GM12872 (cell line): Measurements from ENCODE around the gene PCSK2.

Experiments
- TF ChIP-seq, protein P1 (sequence below): IDR thresholded peaks from 3 replicates; pipeline ENCODE4 v1.5.1; 2011; ENCODE audit warnings: low read depth, mild to moderate bottlenecking, low read length, moderate library complexity; ENCODE audit not compliant: insufficient read depth

PCSK2 gene

GRCh38 chr20:17515053-17515452 lies 288.2 kb downstream of the PCSK2 start:
- TF ChIP-seq, protein P1, sequence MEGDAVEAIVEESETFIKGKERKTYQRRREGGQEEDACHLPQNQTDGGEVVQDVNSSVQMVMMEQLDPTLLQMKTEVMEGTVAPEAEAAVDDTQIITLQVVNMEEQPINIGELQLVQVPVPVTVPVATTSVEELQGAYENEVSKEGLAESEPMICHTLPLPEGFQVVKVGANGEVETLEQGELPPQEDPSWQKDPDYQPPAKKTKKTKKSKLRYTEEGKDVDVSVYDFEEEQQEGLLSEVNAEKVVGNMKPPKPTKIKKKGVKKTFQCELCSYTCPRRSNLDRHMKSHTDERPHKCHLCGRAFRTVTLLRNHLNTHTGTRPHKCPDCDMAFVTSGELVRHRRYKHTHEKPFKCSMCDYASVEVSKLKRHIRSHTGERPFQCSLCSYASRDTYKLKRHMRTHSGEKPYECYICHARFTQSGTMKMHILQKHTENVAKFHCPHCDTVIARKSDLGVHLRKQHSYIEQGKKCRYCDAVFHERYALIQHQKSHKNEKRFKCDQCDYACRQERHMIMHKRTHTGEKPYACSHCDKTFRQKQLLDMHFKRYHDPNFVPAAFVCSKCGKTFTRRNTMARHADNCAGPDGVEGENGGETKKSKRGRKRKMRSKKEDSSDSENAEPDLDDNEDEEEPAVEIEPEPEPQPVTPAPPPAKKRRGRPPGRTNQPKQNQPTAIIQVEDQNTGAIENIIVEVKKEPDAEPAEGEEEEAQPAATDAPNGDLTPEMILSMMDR, result no peak

DNA sequence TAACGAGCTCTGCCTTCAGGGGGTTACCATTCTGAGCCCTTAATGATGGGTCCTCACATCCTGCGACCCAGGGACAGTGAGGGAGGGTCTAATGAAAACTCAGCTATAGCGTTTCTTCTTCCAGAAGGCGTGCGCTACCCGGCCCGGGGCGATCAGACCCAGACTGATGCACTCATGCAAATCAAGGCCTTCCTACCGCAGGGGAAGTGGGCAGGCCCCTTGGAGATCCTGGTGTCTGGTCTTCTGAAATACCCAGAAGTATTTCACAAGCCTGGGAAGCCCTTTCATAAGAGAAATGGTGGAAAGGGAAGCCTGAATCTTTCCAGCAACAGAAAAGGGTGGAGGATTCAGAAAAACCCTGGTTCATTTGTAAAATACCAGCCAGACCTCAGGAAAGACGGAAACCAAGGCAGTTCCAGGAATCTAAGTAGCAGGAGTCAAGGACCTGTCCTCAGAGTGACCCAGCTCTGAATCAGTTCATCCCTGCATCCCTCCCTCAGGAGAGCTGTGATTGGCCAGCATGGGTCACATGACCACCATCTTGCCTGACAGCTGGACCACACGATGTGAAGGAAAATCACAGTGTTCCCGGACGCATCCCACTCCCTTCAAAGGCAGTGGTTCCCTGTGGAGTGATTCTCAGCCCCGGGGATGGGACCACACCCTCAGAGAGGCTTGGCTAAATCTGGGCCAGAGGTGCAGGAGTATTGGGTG lies 291.7 kb downstream of the PCSK2 start:
- TF ChIP-seq, protein P1, result no peak

GRCh38 chr20:17519606-17520285 lies 292.9 kb downstream of the PCSK2 start:
- TF ChIP-seq, protein P1, result no peak

- TF ChIP-seq, protein P1, result no peak
Observed at GRCh38 chr20:17520583-17520982, 293.7 kb downstream of the PCSK2 start.

- TF ChIP-seq, protein P1, result no peak
Observed at GRCh38 chr20:17522528-17522927, 295.7 kb downstream of the PCSK2 start.

- TF ChIP-seq, protein P1, result no peak
Observed at GRCh38 chr20:17523326-17523725, 296.5 kb downstream of the PCSK2 start.

- TF ChIP-seq, protein P1, result no peak
Observed at GRCh38 chr20:17524560-17524959, 297.7 kb downstream of the PCSK2 start.
